GM21737 (cell line): ENCODE measurements around the gene PCDHGC3.

Experiments
- ATAC-seq: cut with Tn5 transposase; IDR thresholded peaks from one replicate; pipeline ENCODE4 v1.9.1; 2021; ENCODE audit warnings: mild to moderate bottlenecking, moderate library complexity; ENCODE audit not compliant: unreplicated experiment

PCDHGC3 gene

GRCh38 chr5:141484641-141485311, 9.0 kb downstream of the PCDHGC3 start, which contains the start of gene PCDHGC4:
Gene PCDHGC4, plus strand, starts transcription at chr5:141485030. Its CDS starts 144 bp downstream, at chr5:141485174.
- ATAC-seq, result no peak

DNA sequence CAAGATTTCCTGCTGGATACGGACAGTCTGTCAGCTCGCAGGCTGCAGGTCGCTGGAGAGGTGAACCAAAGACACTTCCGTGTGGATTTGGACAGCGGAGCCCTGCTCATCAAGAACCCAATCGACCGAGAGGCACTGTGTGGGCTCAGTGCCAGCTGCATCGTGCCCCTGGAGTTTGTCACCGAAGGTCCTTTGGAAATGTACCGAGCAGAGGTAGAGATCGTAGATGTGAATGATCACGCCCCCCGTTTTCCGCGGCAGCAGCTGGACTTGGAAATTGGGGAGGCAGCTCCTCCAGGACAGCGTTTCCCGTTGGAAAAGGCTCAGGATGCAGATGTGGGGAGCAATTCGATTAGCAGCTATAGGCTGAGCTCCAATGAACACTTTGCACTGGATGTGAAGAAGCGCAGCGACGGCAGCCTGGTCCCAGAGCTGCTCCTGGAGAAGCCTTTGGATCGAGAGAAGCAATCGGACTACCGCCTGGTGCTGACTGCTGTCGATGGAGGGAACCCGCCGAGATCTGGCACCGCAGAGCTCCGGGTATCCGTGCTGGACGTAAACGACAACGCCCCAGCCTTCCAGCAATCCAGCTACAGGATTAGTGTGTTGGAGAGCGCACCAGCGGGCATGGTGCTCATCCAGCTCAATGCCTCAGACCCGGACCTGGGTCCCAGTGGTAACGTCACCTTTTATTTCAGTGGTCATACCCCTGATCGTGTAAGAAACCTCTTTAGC, 9.7 kb downstream of the PCDHGC3 start:
- no peak for ATAC-seq

GRCh38 chr5:141486091-141486490, 10.3 kb downstream of the PCDHGC3 start:
- no peak for ATAC-seq

DNA sequence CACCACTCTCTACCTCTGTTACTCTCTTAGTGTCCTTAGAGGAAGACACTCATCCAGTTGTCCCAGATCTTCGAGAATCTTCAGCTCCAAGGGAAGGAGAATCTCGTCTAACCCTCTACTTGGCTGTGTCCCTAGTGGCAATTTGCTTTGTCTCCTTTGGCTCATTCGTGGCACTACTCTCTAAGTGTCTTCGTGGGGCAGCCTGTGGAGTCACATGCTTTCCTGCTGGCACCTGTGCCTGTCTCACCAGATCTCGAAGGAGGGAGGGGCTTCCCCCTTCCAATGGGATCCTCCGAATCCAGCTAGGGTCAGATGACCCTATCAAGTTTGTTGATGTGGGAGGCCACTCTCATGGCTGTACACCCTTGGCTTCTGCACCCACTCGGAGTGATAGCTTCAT, 11.4 kb downstream of the PCDHGC3 start:
- ATAC-seq, result no peak

- ATAC-seq, result no peak
These were observed 13.1 kb downstream of the PCDHGC3 start, which contains the start of gene PCDHGC5 for GRCh38 chr5:141488591-141489561. Gene PCDHGC5, plus strand, starts transcription at chr5:141489081. Its CDS starts 160 bp downstream, at chr5:141489241.

DNA sequence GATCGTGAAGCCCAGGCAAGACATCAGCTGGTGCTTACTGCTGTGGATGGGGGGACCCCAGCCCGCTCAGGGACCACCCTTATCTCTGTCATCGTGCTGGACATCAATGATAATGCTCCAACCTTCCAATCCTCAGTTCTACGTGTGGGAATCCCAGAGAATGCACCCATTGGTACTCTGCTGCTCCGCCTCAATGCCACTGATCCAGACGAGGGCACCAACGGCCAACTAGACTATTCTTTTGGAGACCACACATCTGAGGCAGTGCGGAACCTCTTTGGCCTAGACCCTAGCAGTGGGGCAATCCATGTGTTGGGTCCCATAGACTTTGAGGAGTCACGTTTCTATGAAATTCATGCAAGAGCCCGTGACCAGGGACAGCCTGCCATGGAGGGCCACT, 14.1 kb downstream of the PCDHGC3 start:
- no peak for ATAC-seq

DNA sequence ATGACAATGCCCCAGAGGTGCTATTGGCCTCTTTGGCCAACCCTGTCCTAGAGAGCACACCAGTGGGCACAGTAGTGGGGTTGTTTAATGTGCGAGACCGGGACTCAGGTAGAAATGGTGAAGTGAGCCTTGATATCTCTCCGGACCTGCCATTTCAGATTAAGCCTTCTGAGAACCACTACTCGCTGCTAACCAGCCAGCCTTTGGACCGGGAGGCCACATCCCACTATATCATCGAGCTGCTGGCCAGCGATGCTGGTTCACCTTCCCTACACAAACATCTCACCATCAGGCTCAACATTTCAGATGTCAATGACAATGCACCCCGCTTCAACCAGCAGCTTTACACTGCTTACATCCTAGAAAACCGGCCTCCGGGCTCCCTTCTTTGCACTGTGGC, 14.5 kb downstream of the PCDHGC3 start:
- ATAC-seq, result no peak

GRCh38 chr5:141490771-141491170, 15.0 kb downstream of the PCDHGC3 start:
- ATAC-seq, result no peak

DNA sequence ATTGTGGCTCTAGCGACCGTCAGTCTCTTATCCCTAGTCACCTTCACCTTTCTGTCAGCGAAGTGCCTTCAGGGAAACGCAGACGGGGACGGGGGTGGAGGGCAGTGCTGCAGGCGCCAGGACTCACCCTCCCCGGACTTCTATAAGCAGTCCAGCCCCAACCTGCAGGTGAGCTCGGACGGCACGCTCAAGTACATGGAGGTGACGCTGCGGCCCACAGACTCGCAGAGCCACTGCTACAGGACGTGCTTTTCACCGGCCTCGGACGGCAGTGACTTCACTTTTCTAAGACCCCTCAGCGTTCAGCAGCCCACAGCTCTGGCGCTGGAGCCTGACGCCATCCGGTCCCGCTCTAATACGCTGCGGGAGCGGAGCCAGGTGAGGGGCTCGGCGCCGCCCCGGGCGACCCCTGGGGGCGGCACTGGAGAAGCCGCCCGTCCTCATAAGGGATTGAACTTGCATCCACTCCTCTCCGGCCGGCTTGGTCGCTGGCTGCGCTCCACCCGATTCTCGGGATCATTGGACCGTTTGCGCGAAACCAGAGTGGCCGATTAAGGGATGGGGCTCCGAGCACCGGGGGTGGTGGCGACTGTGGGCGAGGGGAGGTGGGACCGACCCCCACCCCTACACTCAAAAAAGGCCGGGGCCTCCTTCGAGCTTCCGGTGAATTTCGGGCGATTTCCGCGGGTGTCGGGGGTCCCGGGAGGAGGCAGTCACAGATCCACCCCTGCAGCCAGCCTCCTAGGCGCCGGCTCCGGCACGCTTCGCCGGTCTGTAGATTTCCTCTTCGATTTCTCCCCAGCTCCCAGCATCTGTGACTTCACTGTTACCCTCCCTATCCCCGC, 15.8 kb downstream of the PCDHGC3 start:
- no peak for ATAC-seq

- no peak for ATAC-seq
These were observed 16.6 kb downstream of the PCDHGC3 start for GRCh38 chr5:141492168-141492885.

DNA sequence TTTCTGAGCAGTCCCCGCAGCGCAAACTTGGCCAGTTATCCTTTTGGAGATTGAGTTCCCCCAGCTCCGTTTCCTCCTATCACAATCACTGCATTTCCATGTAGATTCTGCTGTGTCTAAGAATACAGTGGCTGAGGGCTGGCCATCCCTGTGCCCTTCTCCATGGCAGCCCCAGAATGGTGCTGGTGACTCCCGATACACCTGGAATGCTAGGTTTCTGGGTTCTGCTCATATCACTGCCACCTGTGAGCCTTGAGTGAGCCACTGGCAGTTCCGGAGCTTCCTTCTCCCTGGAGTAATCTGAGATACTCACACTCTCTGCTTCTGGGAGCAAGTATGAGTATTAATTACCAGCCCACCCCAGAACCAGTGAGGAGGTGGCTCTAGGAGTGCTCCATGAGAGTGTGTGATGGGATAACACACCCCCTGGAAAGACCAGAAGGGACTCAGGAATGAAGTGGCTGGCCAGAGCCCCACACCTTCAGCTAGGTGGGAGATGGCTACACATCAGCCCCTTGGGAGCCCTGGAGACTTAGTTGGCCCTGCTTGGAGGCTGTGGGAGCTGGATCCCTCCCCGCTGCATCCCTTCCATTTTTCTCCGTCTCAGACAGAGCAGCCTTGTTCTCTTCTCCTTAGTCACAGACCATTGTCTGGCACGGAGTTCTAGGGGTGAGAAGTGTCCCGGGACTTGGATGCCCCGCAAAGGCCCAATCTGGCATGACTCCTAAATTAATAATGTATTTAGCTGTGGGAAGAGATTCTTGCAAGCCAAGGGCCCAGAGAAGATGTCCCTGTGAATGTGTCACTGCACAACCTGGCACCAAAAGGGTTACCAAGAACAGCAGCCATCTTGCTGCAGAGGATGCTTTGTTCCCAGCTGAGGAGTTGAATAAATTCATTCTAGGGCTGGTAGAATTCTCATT, 18.0 kb downstream of the PCDHGC3 start:
- ATAC-seq, result no peak

DNA sequence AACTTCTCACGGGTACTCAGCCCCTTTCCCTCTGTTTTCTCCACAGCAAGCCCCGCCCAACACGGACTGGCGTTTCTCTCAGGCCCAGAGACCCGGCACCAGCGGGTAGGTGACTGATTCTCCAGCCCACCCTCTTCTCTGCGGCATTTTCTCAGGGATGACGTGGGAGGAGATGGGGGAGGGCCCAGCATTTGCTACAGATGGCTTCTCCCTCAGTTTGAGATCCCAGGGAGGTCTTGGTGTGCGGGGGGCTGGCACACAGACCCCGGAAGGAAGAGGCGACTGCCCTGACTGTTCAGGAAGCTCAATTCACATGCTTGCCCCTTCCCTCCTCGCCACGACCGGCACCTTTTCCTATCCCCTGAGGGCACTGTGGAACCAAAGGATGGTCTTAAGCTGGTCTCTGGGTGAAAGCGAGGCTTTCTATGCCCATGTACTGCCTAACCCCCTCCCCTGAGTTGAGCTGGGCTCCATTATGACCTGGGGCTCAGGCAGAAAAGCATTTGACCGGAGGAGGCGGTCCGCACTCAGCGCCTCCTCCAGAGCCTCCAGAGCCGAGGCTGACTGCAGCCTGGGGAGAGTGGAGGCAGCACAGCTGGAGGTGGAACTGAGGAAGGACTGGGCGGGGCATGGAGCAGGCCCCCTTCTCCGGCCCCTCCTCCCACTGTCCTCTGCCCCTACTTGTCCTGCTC, 19.1 kb downstream of the PCDHGC3 start:
- ATAC-seq, result no peak

- no peak for ATAC-seq
These were observed 19.7 kb downstream of the PCDHGC3 start for GRCh38 chr5:141495453-141495811.

GRCh38 chr5:141496038-141496437, 20.3 kb downstream of the PCDHGC3 start:
- no peak for ATAC-seq

- no peak for ATAC-seq
These were observed 26.0 kb downstream of the PCDHGC3 start for GRCh38 chr5:141501761-141502160.

- no peak for ATAC-seq
These were observed 27.9 kb downstream of the PCDHGC3 start for GRCh38 chr5:141503681-141504080.

- ATAC-seq, result no peak
These were observed 28.4 kb downstream of the PCDHGC3 start for GRCh38 chr5:141504216-141504615.
